Measurements from ENCODE around the gene PPP1R13B.

Gene PPP1R13B

DNA sequence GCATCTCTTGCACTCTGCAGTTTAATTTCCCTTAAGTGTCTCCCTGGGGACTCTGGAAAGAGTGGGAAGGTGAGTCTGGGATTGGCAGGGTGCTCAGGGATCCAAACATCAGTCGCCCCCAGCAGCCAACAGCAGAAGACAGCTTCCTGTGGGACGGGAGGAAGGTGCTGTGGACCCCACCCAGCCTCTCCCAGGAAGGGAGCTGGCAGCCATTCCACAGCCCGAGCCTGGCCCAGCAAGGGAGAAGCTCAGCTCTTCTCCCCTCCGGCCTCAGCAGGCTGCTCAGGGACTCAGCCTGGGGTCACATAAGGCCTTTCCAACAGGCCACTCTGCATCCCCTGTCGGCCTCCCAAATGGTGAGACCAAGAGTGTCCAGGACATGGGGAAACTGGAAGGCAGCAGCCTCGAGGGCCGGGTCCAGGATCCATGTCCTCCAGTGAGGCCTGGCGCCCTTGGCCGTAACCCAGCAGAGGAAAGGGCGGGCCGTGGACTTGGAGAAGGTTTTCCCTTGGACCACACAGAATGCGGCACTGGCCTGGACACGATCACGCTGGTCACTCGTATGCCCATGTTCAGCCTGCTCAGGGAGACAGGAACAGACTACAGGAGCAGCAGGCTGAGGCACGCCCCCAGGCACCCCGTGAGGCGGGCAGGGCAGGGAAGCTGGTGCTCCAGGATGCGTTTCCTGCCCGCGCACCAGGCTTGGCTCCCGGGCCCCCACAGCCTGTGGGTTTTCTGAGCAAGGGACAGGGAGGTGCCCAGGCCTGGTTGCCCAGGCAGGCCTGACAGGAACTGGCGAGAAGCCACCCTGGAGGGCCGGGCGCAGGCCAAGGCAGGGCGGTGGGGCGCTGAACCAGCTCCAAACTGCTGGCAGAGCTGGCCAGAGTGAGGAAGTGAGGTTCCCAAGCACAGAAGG is 135.6 kb downstream of the PPP1R13B start:
- peaks cover 38% of the 10 kb centered on the region for H3K36me3 ChIP-seq

DNA sequence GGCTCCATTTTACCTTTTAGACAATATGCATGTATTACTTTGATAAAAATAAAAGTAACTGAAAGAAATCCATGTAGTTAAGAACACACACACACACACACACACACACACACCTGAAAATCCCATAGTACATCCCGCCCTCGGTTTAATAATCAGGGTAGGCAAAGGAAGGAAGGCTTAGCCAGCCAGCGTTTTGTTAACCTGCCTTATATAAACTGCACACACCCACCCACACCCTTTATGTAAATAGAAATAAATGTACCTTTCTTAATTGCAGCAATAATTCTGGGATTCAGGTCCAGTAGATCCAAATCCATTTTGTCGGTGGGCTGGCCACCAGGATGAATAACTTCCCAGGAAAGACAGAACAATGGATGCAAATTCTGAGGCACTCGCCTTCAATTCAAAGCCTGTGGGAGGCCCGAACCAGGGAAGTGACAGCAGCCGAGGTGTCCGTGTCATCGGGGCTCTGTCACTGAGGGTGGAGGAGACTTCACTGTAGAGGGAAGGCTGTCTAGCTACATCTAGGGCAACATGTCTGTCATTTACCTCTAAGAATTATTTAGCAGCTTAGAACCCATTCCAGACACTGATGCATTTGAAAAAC is 136.5 kb downstream of the PPP1R13B start:
- H3K27me3 ChIP-seq: no peaks in the 10 kb centered on the region
- H3K4me3 ChIP-seq (ENCODE audit: low read depth, low read length): no peak overlapping the region
- DNase-seq: no peak
- TF ChIP-seq, protein P1, sequence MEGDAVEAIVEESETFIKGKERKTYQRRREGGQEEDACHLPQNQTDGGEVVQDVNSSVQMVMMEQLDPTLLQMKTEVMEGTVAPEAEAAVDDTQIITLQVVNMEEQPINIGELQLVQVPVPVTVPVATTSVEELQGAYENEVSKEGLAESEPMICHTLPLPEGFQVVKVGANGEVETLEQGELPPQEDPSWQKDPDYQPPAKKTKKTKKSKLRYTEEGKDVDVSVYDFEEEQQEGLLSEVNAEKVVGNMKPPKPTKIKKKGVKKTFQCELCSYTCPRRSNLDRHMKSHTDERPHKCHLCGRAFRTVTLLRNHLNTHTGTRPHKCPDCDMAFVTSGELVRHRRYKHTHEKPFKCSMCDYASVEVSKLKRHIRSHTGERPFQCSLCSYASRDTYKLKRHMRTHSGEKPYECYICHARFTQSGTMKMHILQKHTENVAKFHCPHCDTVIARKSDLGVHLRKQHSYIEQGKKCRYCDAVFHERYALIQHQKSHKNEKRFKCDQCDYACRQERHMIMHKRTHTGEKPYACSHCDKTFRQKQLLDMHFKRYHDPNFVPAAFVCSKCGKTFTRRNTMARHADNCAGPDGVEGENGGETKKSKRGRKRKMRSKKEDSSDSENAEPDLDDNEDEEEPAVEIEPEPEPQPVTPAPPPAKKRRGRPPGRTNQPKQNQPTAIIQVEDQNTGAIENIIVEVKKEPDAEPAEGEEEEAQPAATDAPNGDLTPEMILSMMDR (IDR thresholded peaks at IDR 0.05; ENCODE audit: low read depth, low read length): no peak
- H3K36me3 ChIP-seq: peaks cover 47% of the 10 kb centered on the region
- H3K4me1 ChIP-seq: peaks cover 14% of the 10 kb centered on the region
- no peaks in the 10 kb centered on the region for H3K9me3 ChIP-seq

More for the DNA sequence above, 135.6 kb downstream of the PPP1R13B start:
- Histone ChIP-seq H3K27me3 (no peaks in the 10 kb centered on the region), H3K9me3 (no peaks in the 10 kb centered on the region), H3K4me1 (peaks cover 14% of the 10 kb centered on the region), H3K4me3 (ENCODE audit: low read depth, low read length) (no peak overlapping the region)
- DNase-seq: peak; percentile 32
- TF ChIP-seq, protein P1 (IDR thresholded peaks at IDR 0.05; ENCODE audit: low read depth, low read length): no peak

DNA sequence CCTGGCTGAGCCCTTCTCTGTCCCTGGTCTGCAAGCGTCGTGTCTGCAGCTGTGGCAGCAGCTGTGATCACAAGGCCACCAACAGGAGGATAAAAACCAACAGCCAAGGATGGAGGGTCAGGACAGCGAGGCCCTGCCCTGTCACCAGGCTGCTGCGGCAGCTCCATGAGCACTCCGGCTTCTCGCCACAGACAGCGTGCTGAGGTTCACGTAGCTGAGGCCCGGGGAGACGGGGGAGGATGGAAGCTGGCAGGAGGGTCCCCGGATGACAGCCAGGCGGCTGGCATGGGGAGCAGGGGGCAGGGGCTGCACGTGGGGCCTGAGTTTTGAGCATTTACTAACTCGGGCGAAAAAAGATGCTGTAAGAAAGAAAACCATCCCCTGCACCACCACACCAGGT is 137.6 kb downstream of the PPP1R13B start:
- Histone ChIP-seq H3K27me3 (no peaks in the 10 kb centered on the region), H3K36me3 (peaks cover 58% of the 10 kb centered on the region), H3K4me1 (peaks cover 14% of the 10 kb centered on the region), H3K9me3 (no peaks in the 10 kb centered on the region), H3K4me3 (ENCODE audit: low read depth, low read length) (no peak overlapping the region)
- TF ChIP-seq, protein P1 (IDR thresholded peaks at IDR 0.05; ENCODE audit: low read depth, low read length): no peak
- no peak for DNase-seq

DNA sequence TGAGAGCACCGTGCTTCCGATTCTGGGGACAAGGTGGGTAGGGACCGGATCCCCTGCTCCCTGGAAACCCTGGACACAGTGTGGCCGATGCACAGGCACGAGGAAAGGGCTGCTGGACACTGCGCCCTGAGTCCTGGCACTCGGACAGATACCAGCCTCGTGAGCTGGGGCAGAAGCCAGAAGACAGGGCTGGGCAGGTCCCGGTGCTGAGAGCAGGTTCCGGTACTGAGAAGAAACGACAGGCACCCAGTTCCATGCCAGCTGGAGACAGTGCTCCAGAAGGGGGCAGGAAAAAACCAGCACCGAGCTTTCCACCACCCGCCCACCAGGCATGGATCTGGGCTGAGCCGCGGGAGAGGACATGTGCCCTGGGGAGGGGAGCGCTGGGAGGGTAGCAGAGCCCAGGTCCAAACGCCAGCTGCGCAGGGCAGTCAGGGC is 138.6 kb downstream of the PPP1R13B start:
- H3K36me3 ChIP-seq: peaks cover 68% of the 10 kb centered on the region
- no peaks in the 10 kb centered on the region for H3K9me3 ChIP-seq

DNA sequence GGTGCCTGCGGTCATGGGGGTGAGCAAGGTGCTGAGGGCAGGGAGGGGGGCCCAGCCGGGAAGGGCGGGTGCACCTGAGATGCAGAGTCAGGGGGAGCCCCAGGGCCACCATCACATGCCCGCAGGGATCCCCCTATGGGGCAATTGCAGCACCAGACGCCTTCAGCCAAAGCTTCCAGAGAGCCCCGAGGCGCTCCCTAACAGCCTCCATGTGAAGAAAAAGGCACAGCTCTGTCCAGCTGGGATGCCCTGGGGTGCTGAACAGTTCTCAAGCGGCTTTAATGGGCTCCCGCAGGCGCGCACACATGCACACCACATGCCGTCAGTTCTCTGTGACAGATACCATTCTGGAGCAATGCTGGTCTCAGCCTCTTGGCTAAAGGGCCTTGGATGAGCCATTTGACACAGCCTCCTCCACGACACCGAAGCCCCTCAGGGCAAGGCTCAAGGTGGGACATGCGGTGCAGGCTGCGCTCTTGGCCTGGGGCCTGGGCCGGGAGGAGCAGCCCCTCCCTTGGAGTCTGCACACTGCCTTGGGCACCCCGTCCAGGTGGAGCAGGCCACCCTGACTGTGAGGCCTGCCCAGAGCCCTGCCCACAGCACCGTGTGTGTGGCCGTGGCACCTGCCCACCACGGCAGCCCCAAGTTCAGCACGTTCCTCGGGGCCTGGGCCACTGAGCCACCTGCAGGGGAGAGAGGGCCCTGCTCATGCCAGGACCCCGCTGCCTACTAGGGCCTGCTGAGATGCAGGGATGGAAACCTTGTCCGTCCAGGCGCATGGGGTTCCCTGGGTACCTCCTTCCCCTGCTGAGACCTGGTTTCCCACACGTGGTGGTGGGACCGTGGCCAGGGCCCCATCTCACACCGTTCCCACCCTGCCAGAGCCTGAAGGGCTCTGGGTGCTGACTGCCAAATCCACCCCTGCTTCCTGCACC is 139.8 kb downstream of the PPP1R13B start:
- no peaks in the 10 kb centered on the region for H3K27me3 ChIP-seq
- peaks cover 24% of the 10 kb centered on the region for H3K4me1 ChIP-seq
- TF ChIP-seq, protein P1 (IDR thresholded peaks at IDR 0.05; ENCODE audit: low read depth, low read length): no peak
- H3K9me3 ChIP-seq: no peaks in the 10 kb centered on the region
- H3K36me3 ChIP-seq: peaks cover 77% of the 10 kb centered on the region
- peak; percentile 66 for DNase-seq
- H3K4me3 ChIP-seq (ENCODE audit: low read depth, low read length): no peak overlapping the region

More for the DNA sequence above, 138.6 kb downstream of the PPP1R13B start:
- Histone ChIP-seq H3K27me3 (no peaks in the 10 kb centered on the region), H3K4me1 (peaks cover 14% of the 10 kb centered on the region), H3K4me3 (ENCODE audit: low read depth, low read length) (no peak overlapping the region)
- TF ChIP-seq, protein P1 (IDR thresholded peaks at IDR 0.05; ENCODE audit: low read depth, low read length): no peak
- peak; percentile 51 for DNase-seq

Data from BE2C (cell line).